LoVo (cell line): ENCODE data around the gene HSD3B1.

Source experiments
- DNase-seq: peaks from one replicate; pipeline ENCODE4 v3.0.0-alpha.2; 2016; ENCODE audit warnings: low spot score

HSD3B1 gene

GRCh38 chr1:119506941-119507340 is at the start of gene HSD3B1:
Gene HSD3B1, plus strand, starts transcription at chr1:119507210. Its CDS starts 267 bp downstream, at chr1:119507477.
- DNase-seq, result peak; percentile 55

- no peak for DNase-seq
Observed at GRCh38 chr1:119462964-119463363, 44.0 kb upstream of the HSD3B1 start.

- no peak for DNase-seq
Observed at GRCh38 chr1:119463569-119463968, 43.4 kb upstream of the HSD3B1 start.

GRCh38 chr1:119466445-119466844 is 40.6 kb upstream of the HSD3B1 start:
- DNase-seq, result no peak

- no peak for DNase-seq
Observed at GRCh38 chr1:119467219-119467618, 39.8 kb upstream of the HSD3B1 start.

- no peak for DNase-seq
Observed at GRCh38 chr1:119467857-119468668, 38.9 kb upstream of the HSD3B1 start.

- no peak for DNase-seq
Observed at GRCh38 chr1:119469741-119470140, 37.3 kb upstream of the HSD3B1 start.

GRCh38 chr1:119470377-119470776 is 36.6 kb upstream of the HSD3B1 start:
- DNase-seq, result no peak

- no peak for DNase-seq
Observed at GRCh38 chr1:119470958-119471357, 36.1 kb upstream of the HSD3B1 start.

GRCh38 chr1:119471566-119471965 is 35.4 kb upstream of the HSD3B1 start:
- no peak for DNase-seq

- no peak for DNase-seq
Observed at GRCh38 chr1:119472080-119472818, 34.8 kb upstream of the HSD3B1 start.

GRCh38 chr1:119472819-119473175 is 34.2 kb upstream of the HSD3B1 start:
- no peak for DNase-seq

- DNase-seq, result peak; percentile 75
Observed at GRCh38 chr1:119475866-119476439, 31.1 kb upstream of the HSD3B1 start.

- no peak for DNase-seq
Observed at GRCh38 chr1:119477710-119478109, 29.3 kb upstream of the HSD3B1 start.

- no peak for DNase-seq
Observed at GRCh38 chr1:119480175-119480574, 26.8 kb upstream of the HSD3B1 start.

GRCh38 chr1:119481951-119482350 is 25.1 kb upstream of the HSD3B1 start:
- no peak for DNase-seq

- no peak for DNase-seq
Observed at GRCh38 chr1:119482517-119483425, 24.2 kb upstream of the HSD3B1 start.

- DNase-seq, result no peak
Observed at GRCh38 chr1:119483441-119484200, 23.4 kb upstream of the HSD3B1 start.

GRCh38 chr1:119485201-119485600 is 21.8 kb upstream of the HSD3B1 start:
- no peak for DNase-seq

GRCh38 chr1:119488216-119488615 is 18.8 kb upstream of the HSD3B1 start:
- DNase-seq, result no peak

- DNase-seq, result no peak
Observed at GRCh38 chr1:119489201-119489600, 17.8 kb upstream of the HSD3B1 start.
